IMR-90 (cell line): ENCODE results near the gene SEMA3E.

Experiments used
- FOS ChIP-seq: fragments of 150-350 bp; IDR thresholded peaks from 2 replicates; pipeline ENCODE4 v1.6.1; 2016; ENCODE audit warnings: low read depth, low read length
- MAFK ChIP-seq: IDR thresholded peaks from 2 replicates; pipeline ENCODE4 v1.6.1; 2012; ENCODE audit warnings: low read depth, low read length, improper control_type of control experiment
- POLR2A ChIP-seq: IDR thresholded peaks from 2 replicates; pipeline ENCODE4 v1.6.1; 2012; ENCODE audit warnings: mild to moderate bottlenecking, low read depth, low read length
- RAD21 ChIP-seq: IDR thresholded peaks from 2 replicates; pipeline ENCODE4 v1.6.1; 2012; ENCODE audit warnings: low read length, improper control_type of control experiment
- RFX5 ChIP-seq: IDR thresholded peaks from 2 replicates; pipeline ENCODE4 v1.8.0; 2012; ENCODE audit warnings: low read depth, mild to moderate bottlenecking, low read length, moderate library complexity
- SMC3 ChIP-seq: fragments of 150-350 bp; IDR thresholded peaks from 2 replicates; pipeline ENCODE4 v1.6.1; 2016; ENCODE audit warnings: low read depth, mild to moderate bottlenecking, antibody characterized with exemption, low read length, moderate library complexity
- TF ChIP-seq, protein P1 (sequence below): conservative IDR thresholded peaks from 2 replicates; pipeline ENCODE4 v1.5.1; 2012; ENCODE audit warnings: mild to moderate bottlenecking, low read depth, low read length, improper control_type of control experiment

GRCh38 chr7:83528925-83529423, 120.0 kb downstream of the SEMA3E start:
- TF ChIP-seq POLR2A: no peak
- TF ChIP-seq, protein P1, sequence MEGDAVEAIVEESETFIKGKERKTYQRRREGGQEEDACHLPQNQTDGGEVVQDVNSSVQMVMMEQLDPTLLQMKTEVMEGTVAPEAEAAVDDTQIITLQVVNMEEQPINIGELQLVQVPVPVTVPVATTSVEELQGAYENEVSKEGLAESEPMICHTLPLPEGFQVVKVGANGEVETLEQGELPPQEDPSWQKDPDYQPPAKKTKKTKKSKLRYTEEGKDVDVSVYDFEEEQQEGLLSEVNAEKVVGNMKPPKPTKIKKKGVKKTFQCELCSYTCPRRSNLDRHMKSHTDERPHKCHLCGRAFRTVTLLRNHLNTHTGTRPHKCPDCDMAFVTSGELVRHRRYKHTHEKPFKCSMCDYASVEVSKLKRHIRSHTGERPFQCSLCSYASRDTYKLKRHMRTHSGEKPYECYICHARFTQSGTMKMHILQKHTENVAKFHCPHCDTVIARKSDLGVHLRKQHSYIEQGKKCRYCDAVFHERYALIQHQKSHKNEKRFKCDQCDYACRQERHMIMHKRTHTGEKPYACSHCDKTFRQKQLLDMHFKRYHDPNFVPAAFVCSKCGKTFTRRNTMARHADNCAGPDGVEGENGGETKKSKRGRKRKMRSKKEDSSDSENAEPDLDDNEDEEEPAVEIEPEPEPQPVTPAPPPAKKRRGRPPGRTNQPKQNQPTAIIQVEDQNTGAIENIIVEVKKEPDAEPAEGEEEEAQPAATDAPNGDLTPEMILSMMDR: no peak
- no peak for TF ChIP-seq RFX5
- TF ChIP-seq SMC3: no peak
- no peak for TF ChIP-seq MAFK
- TF ChIP-seq RAD21: no peak
- no peak for TF ChIP-seq FOS
